ENCODE data around the gene KLHL26. TPM values are rescaled to one million over a fixed set of nuclear protein-coding genes. Genes with fewer than 3 reads are reported as not detected.

KLHL26 gene
- total and polyA plus RNA-seq, 2 of the 13 experiments (the other 11 are each of a cell fraction or from before 2014, with no cell fraction given) = 1.5 to 1.7 TPM

DNA sequence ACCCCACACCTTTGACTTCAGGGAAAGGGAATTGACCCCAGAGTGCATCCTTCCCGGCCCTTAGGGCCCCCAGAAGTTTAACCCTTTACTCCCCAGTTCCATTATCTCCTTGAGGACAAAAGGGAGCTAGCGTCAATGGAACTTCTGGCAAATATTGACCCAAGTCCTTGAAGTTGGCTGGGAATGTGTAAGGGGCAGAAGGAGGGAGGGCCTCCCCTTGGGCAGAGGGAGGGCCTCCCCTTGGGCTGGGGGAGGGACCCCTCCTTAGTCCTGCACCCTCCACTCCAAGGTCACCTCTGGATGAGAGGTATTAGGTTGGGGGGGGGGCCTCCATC is 27.1 kb upstream of the KLHL26 start (continued):
- TF ChIP-seq JARID2 (CRISPR knock-in tag; IDR thresholded peaks at IDR 0.05; ENCODE audit: insufficient replicate concordance) (no peak), NCOR1 (IDR thresholded peaks at IDR 0.05; ENCODE audit: borderline replicate concordance, low read length) (peak; percentile 41), CENPT (CRISPR knock-in tag; IDR thresholded peaks at IDR 0.05; ENCODE audit: low read depth) (no peak), PHF5A (CRISPR knock-in tag; IDR thresholded peaks at IDR 0.05; ENCODE audit: low read depth, unreplicated experiment) (no peak), ZNF496 (CRISPR knock-in tag; IDR thresholded peaks at IDR 0.05; ENCODE audit: insufficient replicate concordance) (no peak), ZNF557 (CRISPR knock-in tag; IDR thresholded peaks at IDR 0.05) (no peak), RBFOX2 (IDR thresholded peaks at IDR 0.05; ENCODE audit: low read depth, low read length) (no peak), KAT7 (CRISPR knock-in tag; IDR thresholded peaks at IDR 0.05; ENCODE audit: borderline replicate concordance) (no peak), NR2F6 (IDR thresholded peaks at IDR 0.05) (peak; percentile 88), NR2F6 (CRISPR knock-in tag; IDR thresholded peaks at IDR 0.05) (peak; percentile 50), ESRRA (CRISPR knock-in tag; IDR thresholded peaks at IDR 0.05; ENCODE audit: low read depth) (no peak), ZNF615 (CRISPR knock-in tag; IDR thresholded peaks at IDR 0.05; ENCODE audit: borderline replicate concordance) (no peak), ZFP82 (CRISPR knock-in tag; IDR thresholded peaks at IDR 0.05; ENCODE audit: borderline replicate concordance) (no peak), MED13 (CRISPR knock-in tag; IDR thresholded peaks at IDR 0.05) (no peak), KLF11 (CRISPR knock-in tag; IDR thresholded peaks at IDR 0.05) (no peak), MED8 (CRISPR knock-in tag; IDR thresholded peaks at IDR 0.05; ENCODE audit: insufficient replicate concordance) (no peak), ZNF780A (CRISPR knock-in tag; IDR thresholded peaks at IDR 0.05) (no peak), MBD4 (IDR thresholded peaks at IDR 0.05; ENCODE audit: borderline replicate concordance, low read length) (no peak), HNF4G (IDR thresholded peaks at IDR 0.05; ENCODE audit: borderline replicate concordance, low read depth, low read length) (peak; percentile 74; the same call in 1 of the 2 replicates), HNF4G (CRISPR knock-in tag; IDR thresholded peaks at IDR 0.05; ENCODE audit: borderline replicate concordance, low read depth) (no peak)
- TF ChIP-seq, protein P1, sequence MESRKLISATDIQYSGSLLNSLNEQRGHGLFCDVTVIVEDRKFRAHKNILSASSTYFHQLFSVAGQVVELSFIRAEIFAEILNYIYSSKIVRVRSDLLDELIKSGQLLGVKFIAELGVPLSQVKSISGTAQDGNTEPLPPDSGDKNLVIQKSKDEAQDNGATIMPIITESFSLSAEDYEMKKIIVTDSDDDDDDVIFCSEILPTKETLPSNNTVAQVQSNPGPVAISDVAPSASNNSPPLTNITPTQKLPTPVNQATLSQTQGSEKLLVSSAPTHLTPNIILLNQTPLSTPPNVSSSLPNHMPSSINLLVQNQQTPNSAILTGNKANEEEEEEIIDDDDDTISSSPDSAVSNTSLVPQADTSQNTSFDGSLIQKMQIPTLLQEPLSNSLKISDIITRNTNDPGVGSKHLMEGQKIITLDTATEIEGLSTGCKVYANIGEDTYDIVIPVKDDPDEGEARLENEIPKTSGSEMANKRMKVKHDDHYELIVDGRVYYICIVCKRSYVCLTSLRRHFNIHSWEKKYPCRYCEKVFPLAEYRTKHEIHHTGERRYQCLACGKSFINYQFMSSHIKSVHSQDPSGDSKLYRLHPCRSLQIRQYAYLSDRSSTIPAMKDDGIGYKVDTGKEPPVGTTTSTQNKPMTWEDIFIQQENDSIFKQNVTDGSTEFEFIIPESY (CRISPR knock-in tag; IDR thresholded peaks at IDR 0.05) = no peak
- TF ChIP-seq, protein P2, sequence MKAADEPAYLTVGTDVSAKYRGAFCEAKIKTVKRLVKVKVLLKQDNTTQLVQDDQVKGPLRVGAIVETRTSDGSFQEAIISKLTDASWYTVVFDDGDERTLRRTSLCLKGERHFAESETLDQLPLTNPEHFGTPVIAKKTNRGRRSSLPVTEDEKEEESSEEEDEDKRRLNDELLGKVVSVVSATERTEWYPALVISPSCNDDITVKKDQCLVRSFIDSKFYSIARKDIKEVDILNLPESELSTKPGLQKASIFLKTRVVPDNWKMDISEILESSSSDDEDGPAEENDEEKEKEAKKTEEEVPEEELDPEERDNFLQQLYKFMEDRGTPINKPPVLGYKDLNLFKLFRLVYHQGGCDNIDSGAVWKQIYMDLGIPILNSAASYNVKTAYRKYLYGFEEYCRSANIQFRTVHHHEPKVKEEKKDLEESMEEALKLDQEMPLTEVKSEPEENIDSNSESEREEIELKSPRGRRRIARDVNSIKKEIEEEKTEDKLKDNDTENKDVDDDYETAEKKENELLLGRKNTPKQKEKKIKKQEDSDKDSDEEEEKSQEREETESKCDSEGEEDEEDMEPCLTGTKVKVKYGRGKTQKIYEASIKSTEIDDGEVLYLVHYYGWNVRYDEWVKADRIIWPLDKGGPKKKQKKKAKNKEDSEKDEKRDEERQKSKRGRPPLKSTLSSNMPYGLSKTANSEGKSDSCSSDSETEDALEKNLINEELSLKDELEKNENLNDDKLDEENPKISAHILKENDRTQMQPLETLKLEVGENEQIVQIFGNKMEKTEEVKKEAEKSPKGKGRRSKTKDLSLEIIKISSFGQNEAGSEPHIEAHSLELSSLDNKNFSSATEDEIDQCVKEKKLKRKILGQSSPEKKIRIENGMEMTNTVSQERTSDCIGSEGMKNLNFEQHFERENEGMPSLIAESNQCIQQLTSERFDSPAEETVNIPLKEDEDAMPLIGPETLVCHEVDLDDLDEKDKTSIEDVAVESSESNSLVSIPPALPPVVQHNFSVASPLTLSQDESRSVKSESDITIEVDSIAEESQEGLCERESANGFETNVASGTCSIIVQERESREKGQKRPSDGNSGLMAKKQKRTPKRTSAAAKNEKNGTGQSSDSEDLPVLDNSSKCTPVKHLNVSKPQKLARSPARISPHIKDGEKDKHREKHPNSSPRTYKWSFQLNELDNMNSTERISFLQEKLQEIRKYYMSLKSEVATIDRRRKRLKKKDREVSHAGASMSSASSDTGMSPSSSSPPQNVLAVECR (CRISPR knock-in tag; IDR thresholded peaks at IDR 0.05; ENCODE audit: borderline replicate concordance) = no peak
- TF ChIP-seq, protein P3, sequence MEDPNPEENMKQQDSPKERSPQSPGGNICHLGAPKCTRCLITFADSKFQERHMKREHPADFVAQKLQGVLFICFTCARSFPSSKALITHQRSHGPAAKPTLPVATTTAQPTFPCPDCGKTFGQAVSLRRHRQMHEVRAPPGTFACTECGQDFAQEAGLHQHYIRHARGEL (CRISPR knock-in tag; IDR thresholded peaks at IDR 0.05) = no peak
- TF ChIP-seq, protein P4, sequence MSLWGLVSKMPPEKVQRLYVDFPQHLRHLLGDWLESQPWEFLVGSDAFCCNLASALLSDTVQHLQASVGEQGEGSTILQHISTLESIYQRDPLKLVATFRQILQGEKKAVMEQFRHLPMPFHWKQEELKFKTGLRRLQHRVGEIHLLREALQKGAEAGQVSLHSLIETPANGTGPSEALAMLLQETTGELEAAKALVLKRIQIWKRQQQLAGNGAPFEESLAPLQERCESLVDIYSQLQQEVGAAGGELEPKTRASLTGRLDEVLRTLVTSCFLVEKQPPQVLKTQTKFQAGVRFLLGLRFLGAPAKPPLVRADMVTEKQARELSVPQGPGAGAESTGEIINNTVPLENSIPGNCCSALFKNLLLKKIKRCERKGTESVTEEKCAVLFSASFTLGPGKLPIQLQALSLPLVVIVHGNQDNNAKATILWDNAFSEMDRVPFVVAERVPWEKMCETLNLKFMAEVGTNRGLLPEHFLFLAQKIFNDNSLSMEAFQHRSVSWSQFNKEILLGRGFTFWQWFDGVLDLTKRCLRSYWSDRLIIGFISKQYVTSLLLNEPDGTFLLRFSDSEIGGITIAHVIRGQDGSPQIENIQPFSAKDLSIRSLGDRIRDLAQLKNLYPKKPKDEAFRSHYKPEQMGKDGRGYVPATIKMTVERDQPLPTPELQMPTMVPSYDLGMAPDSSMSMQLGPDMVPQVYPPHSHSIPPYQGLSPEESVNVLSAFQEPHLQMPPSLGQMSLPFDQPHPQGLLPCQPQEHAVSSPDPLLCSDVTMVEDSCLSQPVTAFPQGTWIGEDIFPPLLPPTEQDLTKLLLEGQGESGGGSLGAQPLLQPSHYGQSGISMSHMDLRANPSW (CRISPR knock-in tag; IDR thresholded peaks at IDR 0.05; ENCODE audit: borderline replicate concordance) = no peak
